H9 (cell line): ENCODE data around the gene TGFBR1. TPM values are rescaled to one million over a fixed set of nuclear protein-coding genes. Genes with fewer than 3 reads are reported as not detected.

ENCODE experiments used
- DNase-seq: peaks from one replicate; pipeline ENCODE4 v3.0.0-alpha.2; 2017
- H2AFZ ChIP-seq: one replicate; pipeline ENCODE4 v1.6.1; 2013; ENCODE audit warnings: mild to moderate bottlenecking, low read length, control low read depth, moderate library complexity
- H2AK5ac ChIP-seq: 2 replicates; pipeline ENCODE4 v1.6.1; 2013; ENCODE audit warnings: low read length, control low read depth, mixed read lengths; ENCODE audit not compliant: insufficient read length
- H2BK120ac ChIP-seq: one replicate; pipeline ENCODE4 v1.6.1; 2013; ENCODE audit warnings: low read depth, mild to moderate bottlenecking, low read length, control low read depth, inconsistent platforms; ENCODE audit not compliant: poor library complexity, severe bottlenecking
- H2BK12ac ChIP-seq: 2 replicates; pipeline ENCODE4 v1.6.1; 2013; ENCODE audit warnings: low read length, control low read depth, mixed read lengths, low read depth; ENCODE audit not compliant: insufficient read length
- H2BK15ac ChIP-seq: 2 replicates; pipeline ENCODE4 v1.6.1; 2013; ENCODE audit warnings: low read depth, low read length, control low read depth
- H2BK20ac ChIP-seq: one replicate; pipeline ENCODE4 v1.6.1; 2013; ENCODE audit warnings: low read depth, mild to moderate bottlenecking, low read length, control low read depth, inconsistent platforms; ENCODE audit not compliant: poor library complexity, severe bottlenecking
- H2BK5ac ChIP-seq: 2 replicates; pipeline ENCODE4 v1.6.1; 2013; ENCODE audit warnings: low read length, control low read depth, mixed read lengths; ENCODE audit not compliant: insufficient read length
- H3K14ac ChIP-seq: 2 replicates; pipeline ENCODE4 v1.6.1; 2013; ENCODE audit warnings: low read length, control low read depth; ENCODE audit not compliant: insufficient read depth
- H3K18ac ChIP-seq: 2 replicates; pipeline ENCODE4 v1.6.1; 2013; ENCODE audit warnings: low read depth, mild to moderate bottlenecking, mixed read lengths, low read length, control low read depth; ENCODE audit not compliant: insufficient read length
- H3K23ac ChIP-seq: 2 replicates; pipeline ENCODE4 v1.6.1; 2013; ENCODE audit warnings: low read length, control low read depth, mixed read lengths, low read depth; ENCODE audit not compliant: insufficient read length
- H3K23me2 ChIP-seq: 2 replicates; pipeline ENCODE4 v1.6.1; 2013; ENCODE audit warnings: low read depth, mild to moderate bottlenecking, mixed read lengths, low read length, control low read depth; ENCODE audit not compliant: insufficient read length, poor library complexity, severe bottlenecking
- H3K27ac ChIP-seq: 2 replicates; pipeline ENCODE4 v1.5.1; 2013; ENCODE audit warnings: low read length, control low read depth, mixed read lengths, low read depth; ENCODE audit not compliant: insufficient read length
- H3K27me3 ChIP-seq: 2 replicates; pipeline ENCODE4 v1.6.1; 2013; ENCODE audit warnings: low read length, control low read depth, inconsistent platforms; ENCODE audit not compliant: insufficient read depth
- H3K4ac ChIP-seq: 2 replicates; pipeline ENCODE4 v1.6.1; 2013; ENCODE audit warnings: low read depth, mild to moderate bottlenecking, control low read depth, inconsistent platforms, low read length, moderate library complexity
- H3K4me1 ChIP-seq: 2 replicates; pipeline ENCODE4 v1.6.1; 2013; ENCODE audit warnings: low read length, control low read depth, inconsistent platforms; ENCODE audit not compliant: insufficient read depth
- H3K4me2 ChIP-seq: 2 replicates; pipeline ENCODE4 v1.6.1; 2013; ENCODE audit warnings: low read length, control low read depth, mixed read lengths; ENCODE audit not compliant: insufficient read length, insufficient read depth
- H3K56ac ChIP-seq: 2 replicates; pipeline ENCODE4 v1.6.1; 2013; ENCODE audit warnings: low read depth, mild to moderate bottlenecking, mixed read lengths, low read length, control low read depth; ENCODE audit not compliant: insufficient read length
- H3K79me1 ChIP-seq: 2 replicates; pipeline ENCODE4 v1.6.1; 2013; ENCODE audit warnings: low read depth, mild to moderate bottlenecking, moderate library complexity, low read length, control low read depth, inconsistent platforms; ENCODE audit not compliant: insufficient read depth, poor library complexity, severe bottlenecking
- H3K79me2 ChIP-seq: 2 replicates; pipeline ENCODE4 v1.6.1; 2013; ENCODE audit warnings: low read length, control low read depth, inconsistent platforms; ENCODE audit not compliant: insufficient read depth
- H3K9ac ChIP-seq: 2 replicates; pipeline ENCODE4 v1.6.1; 2013; ENCODE audit warnings: low read length, control low read depth, mixed read lengths; ENCODE audit not compliant: insufficient read length; ENCODE audit errors: extremely low read depth
- H3K9me3 ChIP-seq: one replicate; pipeline ENCODE4 v1.6.1; 2013; ENCODE audit warnings: low read depth, low read length, inconsistent platforms; ENCODE audit not compliant: control insufficient read depth
- H3T11ph ChIP-seq: one replicate; pipeline ENCODE4 v1.6.1; 2013; ENCODE audit warnings: mild to moderate bottlenecking, low read length, control low read depth, inconsistent platforms
- H4K20me1 ChIP-seq: one replicate; pipeline ENCODE4 v1.6.1; 2013; ENCODE audit not compliant: control insufficient read depth, insufficient read length, insufficient read depth
- H4K5ac ChIP-seq: 2 replicates; pipeline ENCODE4 v1.6.1; 2013; ENCODE audit warnings: low read depth, mild to moderate bottlenecking, mixed read lengths, low read length, control low read depth; ENCODE audit not compliant: insufficient read length
- H4K8ac ChIP-seq: replicated peaks from 2 replicates; pipeline ENCODE4 v1.6.1; 2013; ENCODE audit warnings: low read length, control low read depth, mixed read lengths, low read depth; ENCODE audit not compliant: insufficient read length
- H4K91ac ChIP-seq: 2 replicates; pipeline ENCODE4 v1.6.1; 2013; ENCODE audit warnings: low read depth, mild to moderate bottlenecking, moderate library complexity, mixed read lengths, low read length, control low read depth; ENCODE audit not compliant: insufficient read length
- H3K27ac Mint-ChIP-seq, 3 experiments: 2 replicates in 2 of 3; 3 replicates in 1 of 3; pipeline ENCODE4 v1.8.0; 2020 to 2021; ENCODE audit warnings: mixed read lengths in 3 of 3, mild to moderate bottlenecking in 1 of 3, moderate library complexity in 1 of 3
- H3K27me3 Mint-ChIP-seq: 2 replicates; pipeline ENCODE4 v1.8.0; 2021; ENCODE audit warnings: low read depth, mild to moderate bottlenecking, moderate library complexity, mixed read lengths
- H3K36me3 Mint-ChIP-seq, 3 experiments: 2 replicates in 2 of 3; 3 replicates in 1 of 3; pipeline ENCODE4 v1.8.0; 2020 to 2021; ENCODE audit warnings: low read depth in 3 of 3, mixed read lengths in 3 of 3; ENCODE audit not compliant: insufficient read depth in 1 of 3
- H3K4me1 Mint-ChIP-seq, 2 experiments: 2 replicates each; pipeline ENCODE4 v1.8.0; 2020; ENCODE audit warnings: mixed read lengths in 2 of 2
- H3K4me3 Mint-ChIP-seq, 2 experiments: 2 replicates in 1 of 2; 3 replicates in 1 of 2; pipeline ENCODE4 v1.8.0; 2020 to 2021; ENCODE audit warnings: mild to moderate bottlenecking in 2 of 2, mixed read lengths in 2 of 2, moderate library complexity in 1 of 2
- H3K9me3 Mint-ChIP-seq, 2 experiments: 2 replicates in 1 of 2; 3 replicates in 1 of 2; pipeline ENCODE4 v1.8.0; 2020; ENCODE audit warnings: mild to moderate bottlenecking in 2 of 2, mixed read lengths in 2 of 2, moderate library complexity in 1 of 2
- WGBS: extraction: QIAGEN DNeasy Blood & Tissue Kit; methylation state at CpG from one replicate; pipeline ENCODE4 v1.1.7; 2013; ENCODE audit warnings: missing lambda C conversion rate, low lambda C conversion rate, mixed read lengths; ENCODE audit not compliant: insufficient read length; ENCODE audit errors: extremely low coverage; 5-methylcytosine and 5-hydroxymethylcytosine counted together
- total RNA-seq: library from RNA; stranded (reverse); gene quantifications from 2 replicates; pipeline ENCODE4 v1.2.1, GENCODE V29; 2021
- TF ChIP-seq, protein P1 (sequence below): fragments of 200-600 bp; sonication (generic); conservative IDR thresholded peaks from 3 replicates; pipeline ENCODE4 v1.8.0; 2021; ENCODE audit warnings: antibody characterized with exemption, mild to moderate bottlenecking

Gene TGFBR1
- total RNA-seq, 1 experiment from 2014 or later: 59.3 TPM

- H3K79me2 ChIP-seq: no peaks in the 10 kb centered on the region
- H4K5ac ChIP-seq: no peak overlapping the region
- no peak overlapping the region for H3K56ac ChIP-seq
- H2BK120ac ChIP-seq: no peak overlapping the region
- H3K4me1 Mint-ChIP-seq: peaks cover 7 to 10% of the 10 kb centered on the region in 2 experiments
- no peak for DNase-seq
- H3K4ac ChIP-seq: no peak overlapping the region
- H3K23me2 ChIP-seq: no peaks in the 10 kb centered on the region
- H3K27ac ChIP-seq: no peak overlapping the region
- no peak overlapping the region for H3K23ac ChIP-seq
- no peaks in the 10 kb centered on the region; a peak in 1 of 7 replicates for H3K36me3 Mint-ChIP-seq
- no peaks in the 10 kb centered on the region for H3K27me3 ChIP-seq
- H3K79me1 ChIP-seq: no peaks in the 10 kb centered on the region
- H3K14ac ChIP-seq: no peak overlapping the region
- H3T11ph ChIP-seq: no peak overlapping the region
- H3K4me2 ChIP-seq: no peak overlapping the region
- no peak overlapping the region for H2BK5ac ChIP-seq
- peaks cover 5% of the 10 kb centered on the region in 2 experiments; a peak in 3 of 5 replicates for H3K9me3 Mint-ChIP-seq
- H2AK5ac ChIP-seq: no peak overlapping the region
- peaks cover 3% of the 10 kb centered on the region; the same call in 1 of the 2 replicates for H3K4me1 ChIP-seq
- H3K9me3 ChIP-seq: no peaks in the 10 kb centered on the region
- TF ChIP-seq, protein P1, sequence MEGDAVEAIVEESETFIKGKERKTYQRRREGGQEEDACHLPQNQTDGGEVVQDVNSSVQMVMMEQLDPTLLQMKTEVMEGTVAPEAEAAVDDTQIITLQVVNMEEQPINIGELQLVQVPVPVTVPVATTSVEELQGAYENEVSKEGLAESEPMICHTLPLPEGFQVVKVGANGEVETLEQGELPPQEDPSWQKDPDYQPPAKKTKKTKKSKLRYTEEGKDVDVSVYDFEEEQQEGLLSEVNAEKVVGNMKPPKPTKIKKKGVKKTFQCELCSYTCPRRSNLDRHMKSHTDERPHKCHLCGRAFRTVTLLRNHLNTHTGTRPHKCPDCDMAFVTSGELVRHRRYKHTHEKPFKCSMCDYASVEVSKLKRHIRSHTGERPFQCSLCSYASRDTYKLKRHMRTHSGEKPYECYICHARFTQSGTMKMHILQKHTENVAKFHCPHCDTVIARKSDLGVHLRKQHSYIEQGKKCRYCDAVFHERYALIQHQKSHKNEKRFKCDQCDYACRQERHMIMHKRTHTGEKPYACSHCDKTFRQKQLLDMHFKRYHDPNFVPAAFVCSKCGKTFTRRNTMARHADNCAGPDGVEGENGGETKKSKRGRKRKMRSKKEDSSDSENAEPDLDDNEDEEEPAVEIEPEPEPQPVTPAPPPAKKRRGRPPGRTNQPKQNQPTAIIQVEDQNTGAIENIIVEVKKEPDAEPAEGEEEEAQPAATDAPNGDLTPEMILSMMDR: no peak
- no peak overlapping the region for H4K8ac ChIP-seq
- H3K27me3 Mint-ChIP-seq: no peaks in the 10 kb centered on the region; the same call in 1 of the 2 replicates
- no peak overlapping the region for H3K18ac ChIP-seq
- no peak overlapping the region for H2BK20ac ChIP-seq
- no peak overlapping the region for H3K9ac ChIP-seq
- H2AFZ ChIP-seq: no peak overlapping the region
- H4K20me1 ChIP-seq: no peaks in the 10 kb centered on the region
- H2BK12ac ChIP-seq: no peak overlapping the region
- H2BK15ac ChIP-seq: no peak overlapping the region
- H4K91ac ChIP-seq: no peak overlapping the region
- H3K27ac Mint-ChIP-seq: 0 out of 7 replicates have a peak overlapping the region, but pooled peaks of 1 of the 3 experiments have one; percentile 8
- H3K4me3 Mint-ChIP-seq: no peak overlapping the region
- no CpG with 5 or more reads among the region's 6 CpGs for WGBS
Observed at GRCh38 chr9:99083051-99083450, 21.9 kb upstream of the TGFBR1 start.
